ACHN (cell line): ENCODE results near the gene PRL.
A peak's percentile ranks its signal among the peaks of the same experiment; 100 is the strongest.

Experiments used
- DNase-seq: peaks from one replicate; pipeline ENCODE4 v3.0.0-alpha.2; 2015
- in situ Hi-C: cut with HindIII; loops from 2 replicates; pipeline ENCODE4 v1.10.0; 2017; ENCODE audit warnings: low sequenced_read_pairs, low pct_ligation_motif_present, low pct_unique_long_range_greater_than_20kb

PRL gene

GRCh38 chr6:22300273-22300998, 3.6 kb upstream of the PRL start:
- DNase-seq: no peak
- in situ Hi-C loops: no loop called here

GRCh38 chr6:22298475-22298890, 1.6 kb upstream of the PRL start:
- in situ Hi-C loops: no loop called here
- no peak for DNase-seq

GRCh38 chr6:22296067-22296466, 769 bp downstream of the PRL start:
- in situ Hi-C loops: no loop called here
- no peak for DNase-seq

DNA sequence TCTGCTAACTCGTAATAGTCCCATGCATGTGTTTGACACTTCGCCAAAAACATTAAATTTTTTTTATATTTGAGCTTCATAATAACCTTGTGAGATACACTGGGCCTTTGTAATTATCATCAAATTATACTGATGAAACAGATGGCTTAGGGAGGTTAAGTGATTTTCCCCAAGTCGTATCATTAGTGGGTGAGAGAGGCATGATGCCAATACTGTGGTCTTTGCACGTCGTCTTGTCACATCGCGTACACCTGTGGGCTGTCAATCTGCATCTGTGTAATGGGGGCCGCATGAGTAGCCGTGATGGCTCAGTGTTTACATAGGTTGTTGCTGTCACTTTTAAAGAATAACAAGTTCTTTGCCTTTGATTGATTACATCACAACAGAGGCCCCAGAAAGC, 1.7 kb downstream of the PRL start:
- in situ Hi-C loops: no loop called here

GRCh38 chr6:22294301-22294700, 2.5 kb downstream of the PRL start:
- DNase-seq: no peak
- in situ Hi-C loops: no loop called here

More for the DNA sequence above, 1.7 kb downstream of the PRL start:
- DNase-seq: no peak

DNA sequence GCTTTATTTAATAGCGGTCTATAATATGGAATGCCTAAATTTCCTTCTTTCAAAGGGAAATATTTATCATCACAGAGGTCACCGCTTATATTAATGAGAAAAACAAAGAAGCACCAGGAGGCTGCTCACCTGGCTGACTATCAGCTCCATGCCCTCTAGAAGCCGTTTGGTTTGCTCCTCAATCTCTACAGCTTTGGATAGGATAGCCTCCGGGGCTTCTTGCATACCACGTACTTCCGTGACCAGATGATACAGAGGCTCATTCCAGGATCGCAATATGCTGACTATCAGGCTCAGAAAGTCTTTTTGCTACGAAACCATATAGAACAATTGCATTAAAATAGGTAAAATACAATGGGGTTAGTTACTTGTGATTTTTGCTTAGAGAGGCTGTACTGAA, 6.8 kb downstream of the PRL start:
- no peak for DNase-seq
- in situ Hi-C loops: no loop called here

DNA sequence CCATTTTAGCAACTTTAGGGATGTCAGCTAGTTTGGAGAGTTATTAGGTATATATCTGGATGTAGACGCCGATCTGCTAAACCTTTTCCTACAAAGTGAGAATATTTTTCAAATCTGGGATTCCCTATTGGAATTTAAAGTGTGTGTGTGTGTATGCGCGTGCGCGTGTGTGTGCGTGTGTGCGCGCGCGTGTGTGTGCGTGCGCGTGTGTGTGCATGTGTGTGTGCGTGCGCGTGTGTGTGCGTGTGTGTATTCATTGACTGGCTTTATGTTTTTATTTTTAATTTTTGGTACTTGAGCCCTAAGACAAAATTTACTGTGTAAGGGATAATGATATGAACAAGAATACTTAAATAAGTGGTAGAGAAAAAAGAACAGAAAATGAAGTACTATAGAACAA, 8.1 kb downstream of the PRL start:
- no peak for DNase-seq
- in situ Hi-C loops: no loop called here

DNA sequence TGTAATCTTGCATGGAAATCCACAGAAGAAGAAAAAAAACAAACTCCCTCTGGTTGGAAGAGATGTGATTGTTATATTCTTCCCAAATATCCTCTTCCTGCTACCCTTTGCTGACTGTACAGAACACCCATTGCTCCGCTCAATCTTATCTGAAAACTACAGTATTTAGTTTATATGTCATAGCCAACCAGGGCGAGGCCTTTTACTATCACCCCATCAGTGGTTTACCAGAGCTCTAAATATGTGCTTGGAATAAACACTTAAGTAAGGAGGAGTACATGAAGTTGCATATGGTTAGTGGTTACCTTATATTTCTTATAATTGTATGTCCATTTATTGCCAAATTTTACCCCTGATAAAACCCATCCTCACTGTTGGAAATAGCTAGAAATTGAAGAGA, 12.2 kb downstream of the PRL start:
- DNase-seq: no peak
- in situ Hi-C loops: no loop called here

- no peak for DNase-seq
- in situ Hi-C loops: no loop called here
These were observed 15.3 kb downstream of the PRL start for GRCh38 chr6:22281341-22282085.

DNA sequence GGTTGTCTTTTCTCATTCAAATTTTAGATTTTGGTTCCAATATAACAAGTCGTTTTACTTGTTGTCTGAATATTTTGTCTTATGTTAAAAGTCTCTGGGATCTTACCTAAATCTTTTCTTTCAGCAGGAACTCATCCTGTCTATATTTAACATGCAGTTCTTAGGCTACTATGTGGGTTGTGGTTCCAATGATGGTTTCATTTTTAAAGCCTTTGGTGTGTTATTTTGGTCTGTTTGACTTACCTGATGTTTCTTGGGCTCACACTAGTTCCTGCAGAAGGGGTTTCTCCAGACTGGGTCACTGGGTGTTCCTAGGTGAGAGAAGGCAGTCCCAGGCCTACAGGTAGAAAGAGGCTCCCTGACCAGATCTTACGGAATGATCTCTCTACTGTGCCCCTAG, 17.4 kb downstream of the PRL start:
- in situ Hi-C loops: no loop called here
- no peak for DNase-seq

- no peak for DNase-seq
These were observed 25.8 kb downstream of the PRL start for GRCh38 chr6:22271081-22271480.

DNA sequence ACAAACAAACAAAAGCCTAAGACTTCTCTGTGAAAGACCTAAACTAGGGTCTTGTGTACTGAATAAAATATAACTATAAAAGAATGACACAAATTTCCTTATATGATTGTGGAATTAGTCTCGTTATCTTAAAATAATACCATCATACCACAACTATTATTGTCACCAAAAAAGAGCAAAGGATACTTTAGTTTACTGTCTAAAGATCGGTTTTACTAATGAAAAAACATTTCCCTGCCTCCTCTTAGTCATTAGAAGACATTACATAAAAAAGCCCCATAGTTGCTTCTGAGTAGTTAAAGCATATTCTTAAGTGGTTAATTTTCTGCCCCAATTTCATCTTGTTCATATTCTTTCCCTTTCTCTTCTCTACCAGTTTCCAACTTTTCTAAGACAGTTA, 33.1 kb downstream of the PRL start:
- no peak for DNase-seq
- in situ Hi-C loops: no loop called here

More at GRCh38 chr6:22271081-22271480, 25.8 kb downstream of the PRL start:
- in situ Hi-C loops: no loop called here

GRCh38 chr6:22254886-22255285, 42.0 kb downstream of the PRL start:
- no peak for DNase-seq
- in situ Hi-C loops: no loop called here

DNA sequence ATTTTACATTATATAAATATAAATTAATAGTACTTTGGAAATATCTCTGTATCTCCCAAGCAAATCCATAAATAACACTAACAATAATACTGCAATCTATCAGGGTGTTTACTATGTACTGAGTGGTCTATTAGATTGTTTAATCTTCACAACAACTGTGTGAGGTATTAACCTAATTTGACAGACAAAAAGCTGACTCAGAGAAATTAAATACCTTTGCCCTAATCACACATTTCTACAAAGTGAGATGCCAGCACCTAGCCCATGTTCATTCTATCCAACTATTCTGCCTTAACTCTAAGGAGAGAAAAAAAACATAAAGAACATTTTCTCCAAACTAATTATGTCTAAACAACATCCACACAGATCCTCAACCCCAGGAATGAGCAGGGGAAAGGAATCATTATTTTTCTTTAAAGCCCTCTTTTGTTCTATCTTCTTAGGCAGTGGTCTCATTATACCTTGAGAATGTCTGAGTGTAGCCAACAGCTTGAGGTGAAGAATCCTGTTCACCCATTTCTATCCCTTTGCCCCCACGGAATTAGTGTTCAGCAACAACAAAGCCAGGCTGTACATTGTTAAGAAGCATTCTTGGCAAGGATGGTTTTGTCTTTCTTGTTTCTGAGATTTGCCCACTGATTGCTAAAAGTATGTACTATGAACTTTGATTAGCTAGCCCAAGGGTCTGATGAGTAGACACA, 42.7 kb downstream of the PRL start:
- in situ Hi-C loops: no loop called here
- DNase-seq: no peak

- DNase-seq: peak; percentile 67
- in situ Hi-C loops: no loop called here
These were observed 45.5 kb downstream of the PRL start for GRCh38 chr6:22251348-22251747.

- DNase-seq: peak; percentile 10
These were observed 46.4 kb downstream of the PRL start for GRCh38 chr6:22250486-22250885.

GRCh38 chr6:22249711-22250350, 47.0 kb downstream of the PRL start:
- in situ Hi-C loops: no loop called here
- no peak for DNase-seq

More at GRCh38 chr6:22250486-22250885, 46.4 kb downstream of the PRL start:
- in situ Hi-C loops: no loop called here

DNA sequence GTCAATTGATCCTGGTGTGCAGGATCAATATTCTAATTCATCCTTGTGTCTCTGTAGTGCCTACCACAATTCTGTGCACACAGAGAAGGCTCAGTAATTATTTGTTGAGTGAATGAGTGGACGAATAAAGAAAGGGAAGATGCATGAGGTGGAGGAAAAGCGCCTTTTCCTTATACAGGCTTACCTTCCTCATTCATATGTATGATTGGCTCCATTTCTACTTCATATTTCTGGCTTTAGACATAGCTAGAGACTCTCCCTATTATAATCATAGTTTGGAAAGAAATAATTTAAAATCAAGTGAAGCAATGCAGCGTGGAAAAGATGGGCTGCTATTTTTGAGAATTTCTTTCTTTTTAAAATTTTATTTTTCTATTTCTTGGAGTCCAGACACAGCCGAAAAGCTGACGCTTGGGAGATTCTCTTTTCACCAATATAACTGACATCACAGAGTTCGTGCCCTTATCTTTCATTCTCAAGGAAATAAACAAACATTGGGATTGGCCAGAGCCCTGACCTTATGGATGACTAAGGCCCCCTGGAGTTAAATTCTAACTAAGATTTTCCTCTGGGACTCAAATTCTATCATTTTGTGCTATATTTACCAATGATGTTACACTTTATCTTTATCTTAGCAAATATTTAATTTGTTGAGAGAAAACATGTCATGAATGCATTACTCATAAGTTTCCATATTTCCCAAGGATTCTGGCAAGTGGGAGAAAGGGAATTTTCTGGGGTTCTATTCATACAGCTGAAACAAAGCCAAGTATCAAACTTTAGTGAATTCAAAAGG, 48.1 kb downstream of the PRL start:
- in situ Hi-C loops: no loop called here
- peak; percentile 88 for DNase-seq
